ENCODE data around the gene ATXN7L1. TPM values are rescaled to one million over a fixed set of nuclear protein-coding genes. Genes with fewer than 3 reads are reported as not detected.

Gene ATXN7L1
- total and polyA plus RNA-seq, 2 of the 4 experiments (the other 2 are of a cell fraction): 3.5 to 4.3 TPM

DNA sequence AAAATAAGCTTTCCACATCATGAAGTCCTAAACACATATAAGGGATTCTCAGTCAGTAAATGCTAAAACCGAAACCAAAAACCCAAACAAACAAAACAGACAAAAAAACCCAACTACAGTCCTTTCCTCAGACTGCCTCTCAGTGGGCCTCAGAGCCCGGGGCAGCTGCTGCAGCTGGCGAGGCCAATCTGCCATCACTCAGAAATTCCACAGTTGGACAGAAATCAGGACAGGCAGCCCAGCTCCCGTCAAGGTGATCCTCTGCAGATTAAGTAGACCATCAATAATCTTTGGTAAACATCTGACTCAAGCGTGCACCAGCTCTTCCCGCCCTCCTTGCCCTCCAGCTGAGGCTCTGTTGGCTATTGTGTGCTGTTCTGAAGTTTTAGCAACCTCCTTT is 142.2 kb downstream of the ATXN7L1 start:
- Histone ChIP-seq H4K91ac (ENCODE audit: insufficient read depth, low read depth, low read length) (no peak overlapping the region), H2AFZ (replicated peaks; ENCODE audit: low read length, poor library complexity) (no peak overlapping the region), H2BK15ac (ENCODE audit: low read depth, low read length) (no peak overlapping the region), H3K27ac (ENCODE audit: insufficient read depth, low read length) (no peak overlapping the region), H2BK5ac (ENCODE audit: low read depth, low read length, poor library complexity, severe bottlenecking) (no peak overlapping the region), H4K5ac (ENCODE audit: low read depth, low read length) (no peak overlapping the region), H3K56ac (ENCODE audit: extremely low read depth, insufficient read depth, low read length) (no peak overlapping the region), H2AK9ac (replicated peaks; ENCODE audit: low read depth, low read length, poor library complexity) (no peak overlapping the region), H3K4me2 (ENCODE audit: low read depth, low read length) (peak overlapping the region; percentile 27; the same call in 1 of the 2 replicates), H3K4me1 (ENCODE audit: control insufficient read depth, insufficient read depth, low read length) (peaks cover 2% of the 10 kb centered on the region; the same call in 1 of the 2 replicates), H3K9ac (ENCODE audit: low read depth, low read length) (no peak overlapping the region), H2AK5ac (ENCODE audit: low read depth, low read length) (no peak overlapping the region; the same call in 1 of the 2 replicates), H3K9me1 (ENCODE audit: insufficient read depth, low read length) (peaks cover 2% of the 10 kb centered on the region; the same call in 1 of the 2 replicates), H3K27me3 (ENCODE audit: control insufficient read depth, insufficient read depth, low read length) (no peaks in the 10 kb centered on the region), H3K36me3 (ENCODE audit: control insufficient read depth, insufficient read depth, low read length) (no peaks in the 10 kb centered on the region), H3K4ac (ENCODE audit: low read depth, low read length) (no peak overlapping the region), H4K8ac (ENCODE audit: low read depth in 2 of 2, low read length in 2 of 2) (no peak overlapping the region), H2BK120ac (ENCODE audit: low read depth, low read length) (no peak overlapping the region), H3K14ac (replicated peaks; ENCODE audit: low read depth, low read length) (no peak overlapping the region), H3K79me1 (ENCODE audit: low read depth in 1 of 2, low read length in 2 of 2) (no peaks in the 10 kb centered on the region), H3K4me3 (ENCODE audit: insufficient read depth, low read depth, low read length) (no peak overlapping the region), H2BK20ac (ENCODE audit: low read depth, low read length) (no peak overlapping the region), H4K20me1 (ENCODE audit: insufficient read depth, low read length) (no peaks in the 10 kb centered on the region; the same call in 1 of the 2 replicates), H3K9me3 (ENCODE audit: control insufficient read depth, insufficient read depth, low read length) (no peaks in the 10 kb centered on the region), H3K18ac (ENCODE audit: low read depth, low read length) (no peak overlapping the region), H3K23ac (ENCODE audit: low read depth, low read length) (no peak overlapping the region)
- in situ Hi-C loops (cut with MboI; ENCODE audit: low sequenced_read_pairs): no loop called here
- dilution Hi-C loops (cut with HindIII; ENCODE audit: low sequenced_read_pairs, unreplicated experiment): no loop called here
- intact Hi-C loops (cut with micrococcal nuclease): no loop called here
- 20% methylated on average over 1 of the region's 6 CpGs; no CpG with 5 or more reads in 1 of the 2 experiments for WGBS, 2 experiments (ENCODE audit: extremely low coverage in 2 of 2, insufficient read length in 1 of 2)
- BruUV-seq (replicated peaks): no TSS peak
- no peak for TF ChIP-seq CEBPB (IDR thresholded peaks at IDR 0.05; ENCODE audit: low read depth, low read length)
- no peak for TF ChIP-seq MAFK (IDR thresholded peaks at IDR 0.05; ENCODE audit: low read depth, low read length)
- no peak for TF ChIP-seq MXI1 (IDR thresholded peaks at IDR 0.05; ENCODE audit: borderline replicate concordance, low read depth, low read length)
- no peak for TF ChIP-seq RAD21 (IDR thresholded peaks at IDR 0.05; ENCODE audit: low read length)
- TF ChIP-seq, protein P1, sequence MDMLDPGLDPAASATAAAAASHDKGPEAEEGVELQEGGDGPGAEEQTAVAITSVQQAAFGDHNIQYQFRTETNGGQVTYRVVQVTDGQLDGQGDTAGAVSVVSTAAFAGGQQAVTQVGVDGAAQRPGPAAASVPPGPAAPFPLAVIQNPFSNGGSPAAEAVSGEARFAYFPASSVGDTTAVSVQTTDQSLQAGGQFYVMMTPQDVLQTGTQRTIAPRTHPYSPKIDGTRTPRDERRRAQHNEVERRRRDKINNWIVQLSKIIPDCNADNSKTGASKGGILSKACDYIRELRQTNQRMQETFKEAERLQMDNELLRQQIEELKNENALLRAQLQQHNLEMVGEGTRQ (IDR thresholded peaks at IDR 0.05; ENCODE audit: low read depth, low read length): no peak
- no peak for TF ChIP-seq BHLHE40 (IDR thresholded peaks at IDR 0.05; ENCODE audit: low read depth, low read length)
- ChIA-PET CTCF (interaction anchor here (0.7 to 1.1 kb wide), 3 partner anchors 23 to 313 kb away, joined by 3 read pairs; no protein-coding TSS in a partner anchor), POLR2A (ENCODE audit: unreplicated experiment) (no interaction called here)
- ATAC-seq (ENCODE audit: low read depth): peak; percentile 60
- DNase-seq: peak; percentile 7

All from IMR-90 (cell line).